SK-N-SH (cell line): Measurements from ENCODE around the gene DLG2. TPM values are rescaled to one million over a fixed set of nuclear protein-coding genes. Genes with fewer than 3 reads are reported as not detected.

ENCODE experiments used
- CTCF ChIA-PET: fragments of 300-600, 350-600 bp; formaldehyde crosslinking; extraction: SDS; loops from one replicate; lab custom pipeline; 2021; lab: Yijun Ruan, JAX
- POLR2A ChIA-PET: fragments of 350-600 bp; sonication (Branson Sonifier 250); formaldehyde crosslinking; extraction: SDS; loops from one replicate; lab custom pipeline; 2020; ENCODE audit warnings: antibody characterized with exemption, inconsistent platforms; lab: Yijun Ruan, JAX
- DNase-seq: peaks from one replicate; pipeline ENCODE4 v3.0.0; 2012
- H2AFZ ChIP-seq: fragments of 200-600 bp; sonication (generic); 2 replicates; pipeline ENCODE4 v1.8.1; 2016; ENCODE audit warnings: antibody characterized with exemption, mild to moderate bottlenecking, low read depth
- H3F3A ChIP-seq: fragments of 200-600 bp; sonication (generic); replicated peaks from 2 replicates; pipeline ENCODE3; 2016; ENCODE audit warnings: antibody characterized with exemption, mild to moderate bottlenecking; ENCODE audit not compliant: insufficient read depth
- H3K27ac ChIP-seq, 2 experiments: fragments of 200-500 bp in 1 of 2; fragments of 200-600 bp in 1 of 2; sonication (Bioruptor generic) in 1 of 2; sonication (generic), shearing (Covaris generic) in 1 of 2; 2 replicates each; pipeline versions ENCODE4 v1.5.1 to v1.6.1; 2014 to 2016; ENCODE audit warnings: low read depth in 2 of 2, inconsistent platforms in 1 of 2, low read length in 1 of 2, mild to moderate bottlenecking in 1 of 2, mixed read lengths in 1 of 2
- H3K27me3 ChIP-seq: fragments of 200-600 bp; sonication (generic), shearing (Covaris generic); 2 replicates; pipeline ENCODE4 v1.6.1; 2016; ENCODE audit warnings: mixed run types; ENCODE audit not compliant: insufficient read depth
- H3K36me3 ChIP-seq, 2 experiments: fragments of 200-500 bp in 1 of 2; fragments of 200-600 bp in 1 of 2; sonication (Bioruptor generic) in 1 of 2; sonication (generic) in 1 of 2; replicated peaks in 1 of 2; 2 replicates each; pipeline versions ENCODE3 to v1.5.1; 2014 to 2016; ENCODE audit warnings: low read length in 1 of 2, mild to moderate bottlenecking in 1 of 2; ENCODE audit not compliant: insufficient read depth in 2 of 2, control insufficient read depth in 1 of 2
- H3K4me1 ChIP-seq, 2 experiments: fragments of 200-500 bp in 1 of 2; fragments of 200-600 bp in 1 of 2; sonication (Bioruptor generic) in 1 of 2; sonication (generic), shearing (Covaris generic) in 1 of 2; 2 replicates each; pipeline versions ENCODE4 v1.5.1 to v1.6.1; 2014 to 2016; ENCODE audit warnings: low read depth in 1 of 2, low read length in 1 of 2, mixed run types in 1 of 2; ENCODE audit not compliant: insufficient read depth in 2 of 2, control insufficient read depth in 1 of 2
- H3K4me2 ChIP-seq: fragments of 200-600 bp; sonication (generic), shearing (Covaris generic); 2 replicates; pipeline ENCODE4 v1.6.1; 2017; ENCODE audit warnings: mixed run types
- H3K4me3 ChIP-seq, 2 experiments: fragments of 200-500 bp in 1 of 2; fragments of 200-600 bp in 1 of 2; sonication (Bioruptor generic) in 1 of 2; sonication (generic), shearing (Covaris generic) in 1 of 2; 2 replicates each; pipeline versions ENCODE4 v1.5.1 to v1.8.1; 2014 to 2016; ENCODE audit warnings: low read depth in 2 of 2, inconsistent platforms in 1 of 2, low read length in 1 of 2, mild to moderate bottlenecking in 1 of 2, mixed read lengths in 1 of 2, moderate library complexity in 1 of 2
- H3K79me2 ChIP-seq: fragments of 200-600 bp; sonication (generic); 2 replicates; pipeline ENCODE4 v1.8.1; 2017; ENCODE audit warnings: mild to moderate bottlenecking; ENCODE audit not compliant: insufficient read depth
- H3K9ac ChIP-seq: fragments of 200-600 bp; sonication (generic); 2 replicates; pipeline ENCODE4 v1.6.1; 2017; ENCODE audit warnings: mixed run types
- H3K9me2 ChIP-seq: fragments of 200-600 bp; sonication (generic); 2 replicates; pipeline ENCODE4 v1.6.1; 2017; ENCODE audit warnings: mixed run types
- H3K9me3 ChIP-seq: fragments of 200-600 bp; sonication (generic); 2 replicates; pipeline ENCODE4 v1.6.1; 2017; ENCODE audit warnings: mixed run types, mild to moderate bottlenecking, moderate library complexity
- H4K20me1 ChIP-seq: fragments of 200-600 bp; sonication (generic); 2 replicates; pipeline ENCODE4 v1.6.1; 2017; ENCODE audit warnings: mild to moderate bottlenecking, mixed run types; ENCODE audit not compliant: insufficient read depth
- CHD2 ChIP-seq: fragments of 150-350 bp; IDR thresholded peaks from 2 replicates; pipeline ENCODE4 v1.6.1; 2018; ENCODE audit warnings: low read length; ENCODE audit not compliant: partially characterized antibody
- FOSL2 ChIP-seq: IDR thresholded peaks from 2 replicates; pipeline ENCODE4 v1.4.0; 2012; ENCODE audit warnings: low read depth, mild to moderate bottlenecking, moderate library complexity, borderline replicate concordance
- FOXM1 ChIP-seq: IDR thresholded peaks from 2 replicates; pipeline ENCODE4 v1.4.0; 2012; ENCODE audit warnings: low read depth, mild to moderate bottlenecking
- GABPA ChIP-seq: IDR thresholded peaks from 2 replicates; pipeline ENCODE4 v1.4.0; 2012; ENCODE audit warnings: low read depth, mild to moderate bottlenecking
- NFIC ChIP-seq: IDR thresholded peaks from 2 replicates; pipeline ENCODE4 v1.4.0; 2012; ENCODE audit warnings: borderline replicate concordance
- RCOR1 ChIP-seq: fragments of 150-350 bp; IDR thresholded peaks from 2 replicates; pipeline ENCODE4 v1.6.1; 2017; ENCODE audit warnings: antibody characterized with exemption, low read length
- RXRA ChIP-seq: IDR thresholded peaks from 2 replicates; pipeline ENCODE4 v1.4.0; 2012; ENCODE audit warnings: low read depth, mild to moderate bottlenecking, borderline replicate concordance
- SIN3A ChIP-seq: IDR thresholded peaks from 2 replicates; pipeline ENCODE4 v1.6.1; 2012; ENCODE audit warnings: low read depth, mild to moderate bottlenecking, low read length, moderate library complexity, borderline replicate concordance
- SMC3 ChIP-seq: IDR thresholded peaks from 2 replicates; pipeline ENCODE4 v1.6.1; 2012; ENCODE audit warnings: low read depth, low read length, improper control_type of control experiment
- TCF12 ChIP-seq: IDR thresholded peaks from 2 replicates; pipeline ENCODE4 v1.4.0; 2012
- TEAD4 ChIP-seq: IDR thresholded peaks from 2 replicates; pipeline ENCODE4 v1.4.0; 2012; ENCODE audit warnings: mild to moderate bottlenecking, borderline replicate concordance; ENCODE audit not compliant: insufficient read depth
- WGBS: methylation state at CpG from one replicate; pipeline ENCODE4 v1.1.6; 2017; ENCODE audit warnings: low lambda C conversion rate; 5-methylcytosine and 5-hydroxymethylcytosine counted together
- polyA plus RNA-seq, 3 experiments: library from polyadenylated mRNA; depleted of rRNA; stranded (reverse); fragments of >200 nt; gene quantifications; 2 replicates each; pipeline ENCODE4 v1.2.3, GENCODE V29; 2012
- TF ChIP-seq, protein P1 (sequence below): fragments of 150-350 bp; IDR thresholded peaks from 2 replicates; pipeline ENCODE4 v1.6.1; 2016; ENCODE audit warnings: mild to moderate bottlenecking, low read depth, low read length
- TF ChIP-seq, protein P2 (sequence below): IDR thresholded peaks from 2 replicates; pipeline ENCODE4; 2012
- TF ChIP-seq, protein P3 (sequence below): IDR thresholded peaks from 2 replicates; pipeline ENCODE4 v1.6.1; 2012; ENCODE audit warnings: mild to moderate bottlenecking, low read depth, low read length, moderate library complexity

The DLG2 gene
- polyA plus RNA-seq, 1 of the 3 experiments (the other 2 are of a cell fraction) = 0.21 TPM

DNA sequence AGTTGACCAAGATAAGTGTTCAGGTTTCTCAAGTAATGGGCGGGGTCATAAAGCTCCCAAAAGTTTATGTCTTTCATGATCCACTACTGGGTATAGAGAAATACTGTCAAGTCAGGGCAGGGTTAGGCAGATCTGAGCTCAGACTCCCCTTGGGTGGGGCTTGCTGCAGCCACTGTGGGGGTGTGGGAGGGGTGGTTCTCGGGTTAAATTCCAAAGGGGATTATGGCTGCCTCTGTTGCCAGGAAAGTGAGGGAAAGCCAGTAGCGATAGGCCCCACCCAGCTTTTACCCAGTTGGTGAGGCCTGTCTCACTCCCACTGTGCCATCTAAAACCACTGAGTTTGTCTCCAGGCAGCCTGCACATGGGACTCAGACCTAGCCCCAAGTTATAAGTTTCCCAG, 37.8 kb downstream of the DLG2 start:
- H2AFZ ChIP-seq = no peak overlapping the region
- H3K9me2 ChIP-seq = no peaks in the 10 kb centered on the region
- no peaks in the 10 kb centered on the region for H4K20me1 ChIP-seq
- no peaks in the 10 kb centered on the region for H3K9me3 ChIP-seq
- H3K4me1 ChIP-seq = no peaks in the 10 kb centered on the region
- no peak overlapping the region for H3K4me3 ChIP-seq
- POLR2A ChIA-PET = no interaction called here
- no peaks in the 10 kb centered on the region for H3F3A ChIP-seq
- H3K36me3 ChIP-seq = no peaks in the 10 kb centered on the region
- no peak overlapping the region for H3K9ac ChIP-seq
- TF ChIP-seq RXRA (no peak), FOSL2 (no peak), FOXM1 (no peak), GABPA (no peak), TEAD4 (no peak), TCF12 (no peak), SIN3A (no peak), NFIC (no peak)
- TF ChIP-seq, protein P1, sequence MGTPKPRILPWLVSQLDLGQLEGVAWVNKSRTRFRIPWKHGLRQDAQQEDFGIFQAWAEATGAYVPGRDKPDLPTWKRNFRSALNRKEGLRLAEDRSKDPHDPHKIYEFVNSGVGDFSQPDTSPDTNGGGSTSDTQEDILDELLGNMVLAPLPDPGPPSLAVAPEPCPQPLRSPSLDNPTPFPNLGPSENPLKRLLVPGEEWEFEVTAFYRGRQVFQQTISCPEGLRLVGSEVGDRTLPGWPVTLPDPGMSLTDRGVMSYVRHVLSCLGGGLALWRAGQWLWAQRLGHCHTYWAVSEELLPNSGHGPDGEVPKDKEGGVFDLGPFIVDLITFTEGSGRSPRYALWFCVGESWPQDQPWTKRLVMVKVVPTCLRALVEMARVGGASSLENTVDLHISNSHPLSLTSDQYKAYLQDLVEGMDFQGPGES = no peak
- TF ChIP-seq, protein P2, sequence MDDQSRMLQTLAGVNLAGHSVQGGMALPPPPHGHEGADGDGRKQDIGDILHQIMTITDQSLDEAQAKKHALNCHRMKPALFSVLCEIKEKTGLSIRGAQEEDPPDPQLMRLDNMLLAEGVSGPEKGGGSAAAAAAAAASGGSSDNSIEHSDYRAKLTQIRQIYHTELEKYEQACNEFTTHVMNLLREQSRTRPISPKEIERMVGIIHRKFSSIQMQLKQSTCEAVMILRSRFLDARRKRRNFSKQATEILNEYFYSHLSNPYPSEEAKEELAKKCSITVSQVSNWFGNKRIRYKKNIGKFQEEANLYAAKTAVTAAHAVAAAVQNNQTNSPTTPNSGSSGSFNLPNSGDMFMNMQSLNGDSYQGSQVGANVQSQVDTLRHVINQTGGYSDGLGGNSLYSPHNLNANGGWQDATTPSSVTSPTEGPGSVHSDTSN = no peak
- TF ChIP-seq, all 33 proteins: peak for 0
- H3K27ac ChIP-seq = no peak overlapping the region
- H3K4me2 ChIP-seq = no peak overlapping the region
- H3K27me3 ChIP-seq = no peaks in the 10 kb centered on the region
- 36% methylated on average over 3 of the region's 3 CpGs for WGBS
- CTCF ChIA-PET = interaction anchor here (1.2 to 1.5 kb wide), 2 partner anchors 13 to 266 kb away, joined by 3 read pairs; partner anchors contain the start of gene CCDC83
- no peak for DNase-seq
- H3K79me2 ChIP-seq = no peaks in the 10 kb centered on the region

DNA sequence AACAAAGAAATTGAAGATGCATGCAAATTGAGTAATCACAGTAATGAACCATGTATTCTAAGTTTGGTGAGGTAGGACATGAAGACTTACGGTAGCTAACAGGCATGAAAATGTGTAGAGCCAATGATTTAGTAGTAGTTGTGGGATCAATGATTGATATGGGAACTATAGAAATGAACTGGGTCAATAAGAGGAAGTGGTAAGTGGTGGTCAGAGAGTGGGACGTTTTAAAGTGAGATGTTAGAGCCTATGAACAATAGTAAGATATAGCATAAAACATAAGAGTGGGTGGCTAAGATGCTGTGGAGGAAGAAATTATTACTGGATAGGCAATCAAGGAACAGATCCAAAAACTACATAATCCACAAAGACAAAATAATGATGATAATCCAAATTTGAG, 45.0 kb downstream of the DLG2 start:
- TF ChIP-seq FOXM1 (no peak), CHD2 (no peak), RCOR1 (no peak), TEAD4 (no peak), SMC3 (no peak)
- TF ChIP-seq, protein P3, sequence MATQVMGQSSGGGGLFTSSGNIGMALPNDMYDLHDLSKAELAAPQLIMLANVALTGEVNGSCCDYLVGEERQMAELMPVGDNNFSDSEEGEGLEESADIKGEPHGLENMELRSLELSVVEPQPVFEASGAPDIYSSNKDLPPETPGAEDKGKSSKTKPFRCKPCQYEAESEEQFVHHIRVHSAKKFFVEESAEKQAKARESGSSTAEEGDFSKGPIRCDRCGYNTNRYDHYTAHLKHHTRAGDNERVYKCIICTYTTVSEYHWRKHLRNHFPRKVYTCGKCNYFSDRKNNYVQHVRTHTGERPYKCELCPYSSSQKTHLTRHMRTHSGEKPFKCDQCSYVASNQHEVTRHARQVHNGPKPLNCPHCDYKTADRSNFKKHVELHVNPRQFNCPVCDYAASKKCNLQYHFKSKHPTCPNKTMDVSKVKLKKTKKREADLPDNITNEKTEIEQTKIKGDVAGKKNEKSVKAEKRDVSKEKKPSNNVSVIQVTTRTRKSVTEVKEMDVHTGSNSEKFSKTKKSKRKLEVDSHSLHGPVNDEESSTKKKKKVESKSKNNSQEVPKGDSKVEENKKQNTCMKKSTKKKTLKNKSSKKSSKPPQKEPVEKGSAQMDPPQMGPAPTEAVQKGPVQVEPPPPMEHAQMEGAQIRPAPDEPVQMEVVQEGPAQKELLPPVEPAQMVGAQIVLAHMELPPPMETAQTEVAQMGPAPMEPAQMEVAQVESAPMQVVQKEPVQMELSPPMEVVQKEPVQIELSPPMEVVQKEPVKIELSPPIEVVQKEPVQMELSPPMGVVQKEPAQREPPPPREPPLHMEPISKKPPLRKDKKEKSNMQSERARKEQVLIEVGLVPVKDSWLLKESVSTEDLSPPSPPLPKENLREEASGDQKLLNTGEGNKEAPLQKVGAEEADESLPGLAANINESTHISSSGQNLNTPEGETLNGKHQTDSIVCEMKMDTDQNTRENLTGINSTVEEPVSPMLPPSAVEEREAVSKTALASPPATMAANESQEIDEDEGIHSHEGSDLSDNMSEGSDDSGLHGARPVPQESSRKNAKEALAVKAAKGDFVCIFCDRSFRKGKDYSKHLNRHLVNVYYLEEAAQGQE = no peak
- TF ChIP-seq, all 33 proteins: peak for 0
- H3K79me2 ChIP-seq = no peaks in the 10 kb centered on the region
- H3K9me3 ChIP-seq = no peaks in the 10 kb centered on the region
- DNase-seq = no peak
- H3K27ac ChIP-seq = no peak overlapping the region
- H3K4me3 ChIP-seq = no peak overlapping the region
- ChIA-PET CTCF (no interaction called here), POLR2A (no interaction called here)
- H3K4me2 ChIP-seq = no peak overlapping the region
- no peaks in the 10 kb centered on the region for H4K20me1 ChIP-seq
- H3K9ac ChIP-seq = no peak overlapping the region
- no peaks in the 10 kb centered on the region for H3F3A ChIP-seq
- H2AFZ ChIP-seq = no peak overlapping the region
- H3K27me3 ChIP-seq = no peaks in the 10 kb centered on the region
- no peaks in the 10 kb centered on the region for H3K36me3 ChIP-seq
- H3K4me1 ChIP-seq = no peaks in the 10 kb centered on the region
- H3K9me2 ChIP-seq = no peaks in the 10 kb centered on the region
- WGBS = 41% methylated on average over 2 of the region's 2 CpGs
